COR-L47 (cell line): ENCODE data around the gene INSL3.

ENCODE experiments used
- DNase-seq: peaks from one replicate; lab custom pipeline; 2025; lab: John Stamatoyannopoulos, UW

Gene INSL3

GRCh38 chr19:17846146-17846545 lies 24.8 kb upstream of the INSL3 start:
- DNase-seq = no peak

GRCh38 chr19:17843908-17844490 lies 22.7 kb upstream of the INSL3 start:
- no peak for DNase-seq

- no peak for DNase-seq
These were observed 22.0 kb upstream of the INSL3 start for GRCh38 chr19:17843292-17843827.

- no peak for DNase-seq
These were observed 21.5 kb upstream of the INSL3 start for GRCh38 chr19:17842663-17843291.

- no peak for DNase-seq
These were observed 20.7 kb upstream of the INSL3 start for GRCh38 chr19:17841810-17842662.

GRCh38 chr19:17841371-17841809 lies 20.1 kb upstream of the INSL3 start:
- no peak for DNase-seq

GRCh38 chr19:17840019-17840418 lies 18.7 kb upstream of the INSL3 start:
- DNase-seq = no peak

- no peak for DNase-seq
These were observed 16.7 kb upstream of the INSL3 start for GRCh38 chr19:17837972-17838371.

GRCh38 chr19:17836530-17836929 lies 15.2 kb upstream of the INSL3 start:
- DNase-seq = no peak

- no peak for DNase-seq
These were observed 14.1 kb upstream of the INSL3 start for GRCh38 chr19:17835182-17836006.

- DNase-seq = no peak
These were observed 13.2 kb upstream of the INSL3 start for GRCh38 chr19:17834350-17835181.

- DNase-seq = no peak
These were observed 11.3 kb upstream of the INSL3 start for GRCh38 chr19:17832443-17833208.

- no peak for DNase-seq
These were observed 10.1 kb upstream of the INSL3 start for GRCh38 chr19:17831419-17831888.

- DNase-seq = no peak
These were observed 9.5 kb upstream of the INSL3 start for GRCh38 chr19:17830567-17831418.

GRCh38 chr19:17829855-17830566 lies 8.7 kb upstream of the INSL3 start:
- DNase-seq = no peak

- DNase-seq = no peak
These were observed 5.3 kb upstream of the INSL3 start for GRCh38 chr19:17826508-17827056.

- no peak for DNase-seq
These were observed 3.0 kb upstream of the INSL3 start for GRCh38 chr19:17824339-17824738.

GRCh38 chr19:17817668-17818363 lies 3.5 kb downstream of the INSL3 start:
- no peak for DNase-seq
